GM18502 (cell line): ENCODE results near the gene CDC42BPG.

ENCODE experiments used
- ATAC-seq: cut with Tn5 transposase; IDR thresholded peaks from one replicate; pipeline ENCODE4 v1.9.1; 2021; ENCODE audit warnings: mild to moderate bottlenecking; ENCODE audit not compliant: unreplicated experiment, poor library complexity

Gene CDC42BPG

GRCh38 chr11:64880240-64881001, 36.0 kb upstream of the CDC42BPG start:
- no peak for ATAC-seq

GRCh38 chr11:64879244-64879900, 34.9 kb upstream of the CDC42BPG start:
- no peak for ATAC-seq

GRCh38 chr11:64878494-64879243, 34.2 kb upstream of the CDC42BPG start, which contains the start of gene EHD1:
EHD1 (minus strand) TSS chr11:64878621; CDS start chr11:64878464, 157 bp downstream.
- ATAC-seq = peak; percentile 68

- ATAC-seq = no peak
Observed at GRCh38 chr11:64878223-64878493, 33.7 kb upstream of the CDC42BPG start.

GRCh38 chr11:64877390-64878222, 33.2 kb upstream of the CDC42BPG start:
- ATAC-seq = no peak

GRCh38 chr11:64876835-64877341, 32.4 kb upstream of the CDC42BPG start:
- ATAC-seq = no peak

GRCh38 chr11:64876229-64876750, 31.8 kb upstream of the CDC42BPG start:
- no peak for ATAC-seq

- ATAC-seq = no peak
Observed at GRCh38 chr11:64875369-64876228, 31.1 kb upstream of the CDC42BPG start.

GRCh38 chr11:64874308-64875240, 30.1 kb upstream of the CDC42BPG start:
- ATAC-seq = no peak

GRCh38 chr11:64872790-64873488, 28.5 kb upstream of the CDC42BPG start:
- no peak for ATAC-seq

GRCh38 chr11:64871492-64871891, 27.0 kb upstream of the CDC42BPG start:
- ATAC-seq = no peak

GRCh38 chr11:64870893-64871466, 26.5 kb upstream of the CDC42BPG start:
- ATAC-seq = no peak

GRCh38 chr11:64870176-64870892, 25.9 kb upstream of the CDC42BPG start:
- no peak for ATAC-seq

GRCh38 chr11:64869571-64870175, 25.2 kb upstream of the CDC42BPG start:
- no peak for ATAC-seq

- no peak for ATAC-seq
Observed at GRCh38 chr11:64868904-64869570, 24.6 kb upstream of the CDC42BPG start.
